IMR-90 (cell line): ENCODE results near the gene PBXIP1. TPM values are rescaled to one million over a fixed set of nuclear protein-coding genes. Genes with fewer than 3 reads are reported as not detected.

Experiments
- ATAC-seq: fragments of 200-7000 bp; cut with Tn5 transposase; 2 replicates; pipeline ENCODE4 v1.9.1; 2020; ENCODE audit warnings: low read depth, mild to moderate bottlenecking, moderate library complexity
- BruUV-seq: library from RNA; stranded (reverse); fragments of 400-500 nt; replicated peaks from 2 replicates; lab custom pipeline; 2021; lab: Mats Ljungman, UMichigan
- CTCF ChIA-PET: fragments of 300-600 bp; formaldehyde crosslinking; extraction: SDS; loops from one replicate; lab custom pipeline; 2021; ENCODE audit warnings: antibody characterized with exemption; lab: Yijun Ruan, JAX
- POLR2A ChIA-PET: fragments of 300-600 bp; sonication (Branson Sonifier 250); formaldehyde crosslinking; loops from one replicate; lab custom pipeline; 2022; ENCODE audit warnings: antibody characterized with exemption; ENCODE audit not compliant: unreplicated experiment; lab: Charles Lee
- DNase-seq: peaks from one replicate; pipeline ENCODE4 v3.0.0; 2013
- H2AFZ ChIP-seq: replicated peaks from 2 replicates; pipeline ENCODE3; 2013; ENCODE audit warnings: low read length, mild to moderate bottlenecking; ENCODE audit not compliant: poor library complexity
- H2AK5ac ChIP-seq: 2 replicates; pipeline ENCODE4 v1.6.1; 2013; ENCODE audit warnings: low read depth, low read length, inconsistent platforms
- H2AK9ac ChIP-seq: replicated peaks from 2 replicates; pipeline ENCODE3; 2013; ENCODE audit warnings: mild to moderate bottlenecking, low read depth, low read length, moderate library complexity; ENCODE audit not compliant: poor library complexity
- H2BK120ac ChIP-seq: 2 replicates; pipeline ENCODE4 v1.6.1; 2013; ENCODE audit warnings: low read depth, low read length, inconsistent platforms
- H2BK15ac ChIP-seq: 3 replicates; pipeline ENCODE4 v1.6.1; 2013; ENCODE audit warnings: low read depth, low read length, inconsistent platforms
- H2BK20ac ChIP-seq: 2 replicates; pipeline ENCODE4 v1.6.1; 2013; ENCODE audit warnings: low read depth, mild to moderate bottlenecking, inconsistent platforms, low read length, moderate library complexity
- H2BK5ac ChIP-seq: 2 replicates; pipeline ENCODE4 v1.6.1; 2013; ENCODE audit warnings: mild to moderate bottlenecking, low read depth, low read length, inconsistent platforms; ENCODE audit not compliant: poor library complexity, severe bottlenecking
- H3K14ac ChIP-seq: replicated peaks from 2 replicates; pipeline ENCODE4 v1.6.1; 2013; ENCODE audit warnings: low read depth, low read length, inconsistent platforms
- H3K18ac ChIP-seq: 2 replicates; pipeline ENCODE4 v1.6.1; 2013; ENCODE audit warnings: low read depth, low read length, control low read depth
- H3K23ac ChIP-seq: 2 replicates; pipeline ENCODE4 v1.6.1; 2013; ENCODE audit warnings: low read depth, low read length, inconsistent platforms
- H3K27ac ChIP-seq: 2 replicates; pipeline ENCODE4 v1.5.1; 2013; ENCODE audit warnings: mild to moderate bottlenecking, control low read depth, low read length; ENCODE audit not compliant: insufficient read depth
- H3K27me3 ChIP-seq: 2 replicates; pipeline ENCODE4 v1.6.1; 2013; ENCODE audit warnings: low read length; ENCODE audit not compliant: control insufficient read depth, insufficient read depth
- H3K36me3 ChIP-seq: 2 replicates; pipeline ENCODE4 v1.6.1; 2013; ENCODE audit warnings: low read length, mixed read lengths; ENCODE audit not compliant: control insufficient read depth, insufficient read depth
- H3K4ac ChIP-seq: 2 replicates; pipeline ENCODE4 v1.6.1; 2013; ENCODE audit warnings: low read depth, low read length, inconsistent platforms
- H3K4me1 ChIP-seq: 2 replicates; pipeline ENCODE4 v1.6.1; 2013; ENCODE audit warnings: low read length, mixed read lengths; ENCODE audit not compliant: control insufficient read depth, insufficient read depth
- H3K4me2 ChIP-seq: 2 replicates; pipeline ENCODE4 v1.6.1; 2013; ENCODE audit warnings: low read depth, mild to moderate bottlenecking, control low read depth, low read length, moderate library complexity
- H3K4me3 ChIP-seq: 2 replicates; pipeline ENCODE4 v1.5.1; 2013; ENCODE audit warnings: low read depth, mild to moderate bottlenecking, control low read depth, low read length, moderate library complexity; ENCODE audit not compliant: insufficient read depth
- H3K56ac ChIP-seq: 2 replicates; pipeline ENCODE4 v1.6.1; 2013; ENCODE audit warnings: low read length, inconsistent platforms; ENCODE audit not compliant: insufficient read depth; ENCODE audit errors: extremely low read depth
- H3K79me1 ChIP-seq, 2 experiments: 2 replicates each; pipeline ENCODE4 v1.6.1; 2013; ENCODE audit warnings: low read length in 2 of 2, inconsistent platforms in 1 of 2, low read depth in 1 of 2
- H3K9ac ChIP-seq: 2 replicates; pipeline ENCODE4 v1.6.1; 2013; ENCODE audit warnings: low read depth, low read length, control low read depth
- H3K9me1 ChIP-seq: 2 replicates; pipeline ENCODE4 v1.6.1; 2013; ENCODE audit warnings: low read length, inconsistent platforms; ENCODE audit not compliant: insufficient read depth
- H3K9me3 ChIP-seq: 2 replicates; pipeline ENCODE4 v1.6.1; 2013; ENCODE audit warnings: low read length; ENCODE audit not compliant: control insufficient read depth, insufficient read depth
- H4K20me1 ChIP-seq: 2 replicates; pipeline ENCODE4 v1.6.1; 2013; ENCODE audit warnings: low read length, inconsistent platforms; ENCODE audit not compliant: insufficient read depth
- H4K5ac ChIP-seq: 2 replicates; pipeline ENCODE4 v1.6.1; 2013; ENCODE audit warnings: mild to moderate bottlenecking, low read depth, low read length, control low read depth
- H4K8ac ChIP-seq, 2 experiments: 2 replicates each; pipeline ENCODE4 v1.6.1; 2013; ENCODE audit warnings: low read depth in 2 of 2, low read length in 2 of 2, control low read depth in 1 of 2, inconsistent platforms in 1 of 2
- H4K91ac ChIP-seq: 2 replicates; pipeline ENCODE4 v1.6.1; 2013; ENCODE audit warnings: low read depth, low read length, inconsistent platforms; ENCODE audit not compliant: insufficient read depth
- CEBPB ChIP-seq: IDR thresholded peaks from 2 replicates; pipeline ENCODE4 v1.6.1; 2012; ENCODE audit warnings: low read depth, low read length, improper control_type of control experiment
- ELK1 ChIP-seq: fragments of 150-350 bp; IDR thresholded peaks from 2 replicates; pipeline ENCODE4 v1.6.1; 2016; ENCODE audit warnings: low read depth, mild to moderate bottlenecking, low read length, moderate library complexity, borderline replicate concordance
- MAFK ChIP-seq: IDR thresholded peaks from 2 replicates; pipeline ENCODE4 v1.6.1; 2012; ENCODE audit warnings: low read depth, low read length, improper control_type of control experiment
- MXI1 ChIP-seq: IDR thresholded peaks from 2 replicates; pipeline ENCODE4 v1.6.1; 2012; ENCODE audit warnings: low read depth, mild to moderate bottlenecking, low read length, moderate library complexity, borderline replicate concordance
- NFE2L2 ChIP-seq: fragments of 150-350 bp; IDR thresholded peaks from 2 replicates; pipeline ENCODE4 v1.6.1; 2016; ENCODE audit warnings: low read depth, mild to moderate bottlenecking, low read length
- POLR2A ChIP-seq: IDR thresholded peaks from 2 replicates; pipeline ENCODE4 v1.6.1; 2012; ENCODE audit warnings: mild to moderate bottlenecking, low read depth, low read length
- RAD21 ChIP-seq: IDR thresholded peaks from 2 replicates; pipeline ENCODE4 v1.6.1; 2012; ENCODE audit warnings: low read length, improper control_type of control experiment
- RCOR1 ChIP-seq: IDR thresholded peaks from 2 replicates; pipeline ENCODE4 v1.6.1; 2012; ENCODE audit warnings: mild to moderate bottlenecking, low read length, improper control_type of control experiment; ENCODE audit not compliant: insufficient replicate concordance
- SMC3 ChIP-seq: fragments of 150-350 bp; IDR thresholded peaks from 2 replicates; pipeline ENCODE4 v1.6.1; 2016; ENCODE audit warnings: low read depth, mild to moderate bottlenecking, antibody characterized with exemption, low read length, moderate library complexity
- WGBS, 2 experiments: methylation state at CpG; one replicate each; pipeline versions ENCODE4 v1.1.5 to v1.1.7; 2013; ENCODE audit warnings: missing lambda C conversion rate in 2 of 2; ENCODE audit not compliant: insufficient read length in 1 of 2; ENCODE audit errors: extremely low coverage in 2 of 2; 5-methylcytosine and 5-hydroxymethylcytosine counted together
- dilution Hi-C: fragments of 300-500 bp; cut with HindIII; formaldehyde crosslinking; loops from one replicate; pipeline ENCODE4 v1.14.3; 2018; ENCODE audit warnings: low sequenced_read_pairs; ENCODE audit not compliant: unreplicated experiment
- in situ Hi-C: fragments of 300-500 bp; cut with MboI; formaldehyde crosslinking; loops from 3 replicates; pipeline ENCODE4 v1.14.3; 2019; ENCODE audit warnings: low sequenced_read_pairs, inconsistent platforms, mixed read lengths
- intact Hi-C: fragments of 100-400 bp; cut with micrococcal nuclease; formaldehyde crosslinking; loops from 2 replicates; pipeline ENCODE4 v1.10.0; 2022
- polyA plus RNA-seq, 3 experiments: library from polyadenylated mRNA; depleted of rRNA; stranded (reverse); fragments of >200 nt; gene quantifications; 2 replicates each; pipeline ENCODE4 v1.2.3, GENCODE V29; 2012; ENCODE audit warnings: low replicate concordance in 1 of 3
- total RNA-seq: library from RNA; depleted of rRNA; stranded (reverse); fragments of >200 nt; gene quantifications from 2 replicates; pipeline ENCODE4 v1.2.3, GENCODE V29; 2012

The PBXIP1 gene
- total and polyA plus RNA-seq, 2 of the 4 experiments (the other 2 are of a cell fraction), result 28.3 to 44.2 TPM

GRCh38 chr1:154940213-154940560 lies 15.7 kb downstream of the PBXIP1 start:
- no CpG with 5 or more reads among the region's 1 CpG for WGBS, 2 experiments
- no peaks in the 10 kb centered on the region for H3K9me3 ChIP-seq
- intact Hi-C loops (no loop called here), in situ Hi-C loops (no loop called here), dilution Hi-C loops (no loop called here)
- H2BK120ac ChIP-seq, result no peak overlapping the region
- ChIA-PET CTCF (no interaction called here), POLR2A (no interaction called here)
- no peak overlapping the region for H2BK20ac ChIP-seq
- no peak overlapping the region for H3K18ac ChIP-seq
- peaks cover 11% of the 10 kb centered on the region; the same call in 1 of the 2 replicates for H3K9me1 ChIP-seq
- H3K4me1 ChIP-seq, result peaks cover 2% of the 10 kb centered on the region
- H4K20me1 ChIP-seq, result no peaks in the 10 kb centered on the region
- H3K27ac ChIP-seq, result no peak overlapping the region
- H3K27me3 ChIP-seq, result no peaks in the 10 kb centered on the region
- H2AK9ac ChIP-seq, result peak overlapping the region; percentile 86
- no peak overlapping the region for H2BK15ac ChIP-seq
- no peak overlapping the region for H3K4me3 ChIP-seq
- H3K4me2 ChIP-seq, result no peak overlapping the region
- H3K56ac ChIP-seq, result no peak overlapping the region
- H2BK5ac ChIP-seq, result no peak overlapping the region
- no peak overlapping the region for H4K5ac ChIP-seq
- no peak overlapping the region for H2AK5ac ChIP-seq
- H3K23ac ChIP-seq, result no peak overlapping the region
- TF ChIP-seq MXI1 (no peak), MAFK (no peak), RCOR1 (no peak), NFE2L2 (no peak), ELK1 (no peak), RAD21 (no peak), CEBPB (no peak), POLR2A (no peak), SMC3 (no peak)
- H3K14ac ChIP-seq, result no peak overlapping the region
- BruUV-seq, result no TSS peak
- no peak overlapping the region for H4K8ac ChIP-seq
- H3K4ac ChIP-seq, result no peak overlapping the region
- H2AFZ ChIP-seq, result no peak overlapping the region
- no peak overlapping the region for H3K9ac ChIP-seq
- ATAC-seq (no peak), DNase-seq (no peak)
- no peak overlapping the region for H4K91ac ChIP-seq
- peaks cover 7% of the 10 kb centered on the region for H3K36me3 ChIP-seq
- H3K79me1 ChIP-seq, result peaks cover 0 to 11% of the 10 kb centered on the region in 2 experiments; a peak in 2 of 4 replicates
